SK-N-SH (cell line): Measurements from ENCODE around the gene MTFMT. TPM values are rescaled to one million over a fixed set of nuclear protein-coding genes. Genes with fewer than 3 reads are reported as not detected.

Experiments used
- CTCF ChIA-PET: fragments of 300-600, 350-600 bp; formaldehyde crosslinking; extraction: SDS; loops from one replicate; lab custom pipeline; 2021; lab: Yijun Ruan, JAX
- POLR2A ChIA-PET: fragments of 350-600 bp; sonication (Branson Sonifier 250); formaldehyde crosslinking; extraction: SDS; loops from one replicate; lab custom pipeline; 2020; ENCODE audit warnings: antibody characterized with exemption, inconsistent platforms; lab: Yijun Ruan, JAX
- DNase-seq: peaks from one replicate; pipeline ENCODE4 v3.0.0; 2012
- H2AFZ ChIP-seq: fragments of 200-600 bp; sonication (generic); 2 replicates; pipeline ENCODE4 v1.8.1; 2016; ENCODE audit warnings: antibody characterized with exemption, mild to moderate bottlenecking, low read depth
- H3F3A ChIP-seq: fragments of 200-600 bp; sonication (generic); replicated peaks from 2 replicates; pipeline ENCODE3; 2016; ENCODE audit warnings: antibody characterized with exemption, mild to moderate bottlenecking; ENCODE audit not compliant: insufficient read depth
- H3K27ac ChIP-seq, 2 experiments: fragments of 200-500 bp in 1 of 2; fragments of 200-600 bp in 1 of 2; sonication (Bioruptor generic) in 1 of 2; sonication (generic), shearing (Covaris generic) in 1 of 2; 2 replicates each; pipeline versions ENCODE4 v1.5.1 to v1.6.1; 2014 to 2016; ENCODE audit warnings: low read depth in 2 of 2, inconsistent platforms in 1 of 2, low read length in 1 of 2, mild to moderate bottlenecking in 1 of 2, mixed read lengths in 1 of 2
- H3K27me3 ChIP-seq: fragments of 200-600 bp; sonication (generic), shearing (Covaris generic); 2 replicates; pipeline ENCODE4 v1.6.1; 2016; ENCODE audit warnings: mixed run types; ENCODE audit not compliant: insufficient read depth
- H3K36me3 ChIP-seq, 2 experiments: fragments of 200-500 bp in 1 of 2; fragments of 200-600 bp in 1 of 2; sonication (Bioruptor generic) in 1 of 2; sonication (generic) in 1 of 2; replicated peaks in 1 of 2; 2 replicates each; pipeline versions ENCODE3 to v1.5.1; 2014 to 2016; ENCODE audit warnings: low read length in 1 of 2, mild to moderate bottlenecking in 1 of 2; ENCODE audit not compliant: insufficient read depth in 2 of 2, control insufficient read depth in 1 of 2
- H3K4me1 ChIP-seq, 2 experiments: fragments of 200-500 bp in 1 of 2; fragments of 200-600 bp in 1 of 2; sonication (Bioruptor generic) in 1 of 2; sonication (generic), shearing (Covaris generic) in 1 of 2; 2 replicates each; pipeline versions ENCODE4 v1.5.1 to v1.6.1; 2014 to 2016; ENCODE audit warnings: low read depth in 1 of 2, low read length in 1 of 2, mixed run types in 1 of 2; ENCODE audit not compliant: insufficient read depth in 2 of 2, control insufficient read depth in 1 of 2
- H3K4me2 ChIP-seq: fragments of 200-600 bp; sonication (generic), shearing (Covaris generic); 2 replicates; pipeline ENCODE4 v1.6.1; 2017; ENCODE audit warnings: mixed run types
- H3K4me3 ChIP-seq, 2 experiments: fragments of 200-500 bp in 1 of 2; fragments of 200-600 bp in 1 of 2; sonication (Bioruptor generic) in 1 of 2; sonication (generic), shearing (Covaris generic) in 1 of 2; 2 replicates each; pipeline versions ENCODE4 v1.5.1 to v1.8.1; 2014 to 2016; ENCODE audit warnings: low read depth in 2 of 2, inconsistent platforms in 1 of 2, low read length in 1 of 2, mild to moderate bottlenecking in 1 of 2, mixed read lengths in 1 of 2, moderate library complexity in 1 of 2
- H3K79me2 ChIP-seq: fragments of 200-600 bp; sonication (generic); 2 replicates; pipeline ENCODE4 v1.8.1; 2017; ENCODE audit warnings: mild to moderate bottlenecking; ENCODE audit not compliant: insufficient read depth
- H3K9ac ChIP-seq: fragments of 200-600 bp; sonication (generic); 2 replicates; pipeline ENCODE4 v1.6.1; 2017; ENCODE audit warnings: mixed run types
- H3K9me2 ChIP-seq: fragments of 200-600 bp; sonication (generic); 2 replicates; pipeline ENCODE4 v1.6.1; 2017; ENCODE audit warnings: mixed run types
- H3K9me3 ChIP-seq: fragments of 200-600 bp; sonication (generic); 2 replicates; pipeline ENCODE4 v1.6.1; 2017; ENCODE audit warnings: mixed run types, mild to moderate bottlenecking, moderate library complexity
- H4K20me1 ChIP-seq: fragments of 200-600 bp; sonication (generic); 2 replicates; pipeline ENCODE4 v1.6.1; 2017; ENCODE audit warnings: mild to moderate bottlenecking, mixed run types; ENCODE audit not compliant: insufficient read depth
- CHD2 ChIP-seq: fragments of 150-350 bp; IDR thresholded peaks from 2 replicates; pipeline ENCODE4 v1.6.1; 2018; ENCODE audit warnings: low read length; ENCODE audit not compliant: partially characterized antibody
- FOSL2 ChIP-seq: IDR thresholded peaks from 2 replicates; pipeline ENCODE4 v1.4.0; 2012; ENCODE audit warnings: low read depth, mild to moderate bottlenecking, moderate library complexity, borderline replicate concordance
- GATA2 ChIP-seq: sonication (generic); formaldehyde crosslinking; IDR thresholded peaks from 2 replicates; pipeline ENCODE4 v1.5.0; 2020; ENCODE audit warnings: mild to moderate bottlenecking, missing genetic modification reagents
- MEF2A ChIP-seq: IDR thresholded peaks from 2 replicates; pipeline ENCODE4 v1.4.0; 2012; ENCODE audit warnings: low read depth, borderline replicate concordance
- NRF1 ChIP-seq: IDR thresholded peaks from 2 replicates; pipeline ENCODE4 v1.6.1; 2012; ENCODE audit warnings: low read depth, mild to moderate bottlenecking, low read length
- PBX3 ChIP-seq: IDR thresholded peaks from 2 replicates; pipeline ENCODE4; 2012
- POLR2AphosphoS5 ChIP-seq: IDR thresholded peaks from 2 replicates; pipeline ENCODE4 v1.6.1; 2012; ENCODE audit warnings: low read depth, low read length
- RCOR1 ChIP-seq: fragments of 150-350 bp; IDR thresholded peaks from 2 replicates; pipeline ENCODE4 v1.6.1; 2017; ENCODE audit warnings: antibody characterized with exemption, low read length
- REST ChIP-seq: IDR thresholded peaks from 2 replicates; pipeline ENCODE4 v1.6.1; 2012; ENCODE audit warnings: mild to moderate bottlenecking, low read depth, low read length, moderate library complexity
- TAF1 ChIP-seq: IDR thresholded peaks from 2 replicates; pipeline ENCODE4 v1.6.1; 2012; ENCODE audit warnings: low read depth, mild to moderate bottlenecking, low read length, moderate library complexity, borderline replicate concordance
- USF1 ChIP-seq: IDR thresholded peaks from 2 replicates; pipeline ENCODE4 v1.4.0; 2012; ENCODE audit warnings: low read depth, borderline replicate concordance
- YY1 ChIP-seq: IDR thresholded peaks from 2 replicates; pipeline ENCODE4 v1.4.0; 2012; ENCODE audit warnings: low read depth, mild to moderate bottlenecking
- ZBTB33 ChIP-seq: IDR thresholded peaks from 2 replicates; pipeline ENCODE4 v1.4.0; 2012; ENCODE audit warnings: low read depth, borderline replicate concordance
- WGBS: methylation state at CpG from one replicate; pipeline ENCODE4 v1.1.6; 2017; ENCODE audit warnings: low lambda C conversion rate; 5-methylcytosine and 5-hydroxymethylcytosine counted together
- polyA plus RNA-seq, 3 experiments: library from polyadenylated mRNA; depleted of rRNA; stranded (reverse); fragments of >200 nt; gene quantifications; 2 replicates each; pipeline ENCODE4 v1.2.3, GENCODE V29; 2012
- TF ChIP-seq, protein P1 (sequence below): IDR thresholded peaks from 2 replicates; pipeline ENCODE4 v1.4.0; 2012; ENCODE audit warnings: low read depth

Gene MTFMT
- polyA plus RNA-seq, 1 of the 3 experiments (the other 2 are of a cell fraction): 12.1 TPM

DNA sequence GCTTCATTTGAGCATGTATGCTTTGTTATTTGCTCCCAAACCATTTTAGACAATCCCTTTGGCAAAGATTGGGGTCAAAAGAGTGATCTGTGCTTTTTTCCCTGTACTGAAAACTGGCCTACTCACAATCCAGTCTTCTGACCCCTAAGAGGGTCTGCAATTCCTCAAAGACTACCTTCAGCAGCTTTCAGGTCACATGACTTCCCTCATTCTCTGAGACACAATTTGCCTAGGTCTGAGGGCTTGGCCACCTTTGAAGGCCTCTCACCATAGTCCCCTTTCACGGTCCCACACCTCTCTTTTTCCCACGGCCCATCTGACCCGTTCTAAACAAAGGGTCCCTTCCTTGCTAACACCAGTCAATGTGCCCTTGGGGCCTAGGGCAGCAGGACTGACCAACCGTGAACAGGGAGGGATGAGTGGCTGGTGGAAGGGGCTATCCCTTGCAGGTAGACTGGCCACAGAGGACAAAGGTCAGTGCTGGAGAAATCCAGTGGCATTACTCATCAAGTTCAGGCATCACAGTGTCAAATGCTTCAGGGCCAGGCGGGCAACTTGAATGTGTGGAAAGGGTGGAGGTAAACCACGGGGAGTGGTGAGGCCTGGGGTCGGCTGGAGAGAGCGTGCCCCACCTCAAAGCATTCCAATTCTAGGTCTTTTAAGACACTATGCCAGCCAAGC, 27.6 kb upstream of the MTFMT start:
- peaks cover 0 to 4% of the 10 kb centered on the region in 2 experiments; a peak in 1 of 4 replicates for H3K4me1 ChIP-seq
- H3K4me3 ChIP-seq: no peak overlapping the region
- CTCF ChIA-PET: interaction anchor here (5.2 to 9.3 kb wide), 4 partner anchors 8 to 44 kb away, joined by 39 to 109 read pairs (median 94); partner anchors contain the start of genes KBTBD13 and RASL12
- H3K27me3 ChIP-seq: no peaks in the 10 kb centered on the region
- H3K9me2 ChIP-seq: no peaks in the 10 kb centered on the region
- no peaks in the 10 kb centered on the region for H3K36me3 ChIP-seq
- no peaks in the 10 kb centered on the region for H3F3A ChIP-seq
- peak; percentile 12 for DNase-seq
- H3K9ac ChIP-seq: no peak overlapping the region
- no peaks in the 10 kb centered on the region for H3K9me3 ChIP-seq
- H3K4me2 ChIP-seq: no peak overlapping the region
- WGBS: 78% methylated on average over 8 of the region's 8 CpGs
- H3K27ac ChIP-seq: no peak overlapping the region
- no peaks in the 10 kb centered on the region for H3K79me2 ChIP-seq
- TF ChIP-seq REST (no peak), FOSL2 (no peak), TAF1 (no peak), YY1 (no peak), MEF2A (no peak), NRF1 (no peak), POLR2AphosphoS5 (no peak), ZBTB33 (no peak), RCOR1 (no peak), USF1 (no peak), CHD2 (no peak), PBX3 (no peak), GATA2 (CRISPR knock-in tag) (no peak)
- TF ChIP-seq, protein P1, sequence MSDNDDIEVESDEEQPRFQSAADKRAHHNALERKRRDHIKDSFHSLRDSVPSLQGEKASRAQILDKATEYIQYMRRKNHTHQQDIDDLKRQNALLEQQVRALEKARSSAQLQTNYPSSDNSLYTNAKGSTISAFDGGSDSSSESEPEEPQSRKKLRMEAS: no peak
- TF ChIP-seq, all 33 proteins: peak for 0
- POLR2A ChIA-PET: no interaction called here
- Histone ChIP-seq H4K20me1 (no peaks in the 10 kb centered on the region), H2AFZ (no peak overlapping the region)
